T-cell (primary cell): ENCODE measurements around the gene USP27X. TPM values are rescaled to one million over a fixed set of nuclear protein-coding genes. Genes with fewer than 3 reads are reported as not detected.

ENCODE experiments used
- ATAC-seq, 4 experiments: fragments of 200-7000 bp in 3 of 4; fragments of 150-1000 bp in 1 of 4; cut with Tn5 transposase; replicated peaks in 1 of 4; 1 replicate in 3 of 4; 2 replicates in 1 of 4; pipeline ENCODE4 v1.10.0; 2021; ENCODE audit warnings: moderate library complexity in 3 of 4, mild to moderate bottlenecking in 2 of 4, moderate number of reproducible peaks in 1 of 4
- CTCF ChIA-PET, 2 donors: fragments of 300-600 bp; sonication (Branson Sonifier 250); formaldehyde crosslinking; loops; one replicate each; lab custom pipeline; 2022; ENCODE audit warnings: antibody characterized with exemption in 2 of 2; lab: Charles Lee
- POLR2A ChIA-PET, 2 donors: fragments of 300-600 bp; sonication (Branson Sonifier 250); formaldehyde crosslinking; loops; one replicate each; lab custom pipeline; 2022; ENCODE audit warnings: antibody characterized with exemption in 2 of 2; lab: Charles Lee
- DNase-seq, 35 experiments: peaks; one replicate each; pipeline versions ENCODE4 v3.0.0 to v3.0.0-alpha.2; 2013 to 2023
- H3K27ac ChIP-seq: one replicate; pipeline ENCODE4 v1.5.1; 2013; ENCODE audit warnings: low read length
- H3K27me3 ChIP-seq, 2 experiments: replicated peaks in 1 of 2; 1 replicate in 1 of 2; 2 replicates in 1 of 2; pipeline versions ENCODE4 v1.6.1 to v1.7.0; 2013; ENCODE audit warnings: low read length in 1 of 2, mixed read lengths in 1 of 2; ENCODE audit not compliant: control insufficient read depth in 2 of 2, insufficient read depth in 2 of 2; ENCODE audit errors: extremely low read depth in 1 of 2
- H3K36me3 ChIP-seq, 2 donors: 1 replicate in 1 of 2; 2 replicates in 1 of 2; pipeline versions ENCODE4 v1.6.1 to v1.7.0; 2013; ENCODE audit warnings: low read length in 1 of 2; ENCODE audit not compliant: control insufficient read depth in 2 of 2, insufficient read depth in 1 of 2; ENCODE audit errors: extremely low read depth in 1 of 2
- H3K4me1 ChIP-seq, 2 experiments: 1 replicate in 1 of 2; 2 replicates in 1 of 2; pipeline versions ENCODE4 v1.6.1 to v1.7.0; 2013; ENCODE audit warnings: low read length in 2 of 2, mixed read lengths in 1 of 2; ENCODE audit not compliant: insufficient read depth in 2 of 2, control insufficient read depth in 1 of 2; ENCODE audit errors: extremely low read depth in 1 of 2
- H3K4me3 ChIP-seq, 2 donors: 1 replicate in 1 of 2; 2 replicates in 1 of 2; pipeline versions ENCODE4 v1.5.1 to v1.7.0; 2013; ENCODE audit warnings: mild to moderate bottlenecking in 2 of 2, low read length in 1 of 2, moderate library complexity in 1 of 2; ENCODE audit not compliant: control insufficient read depth in 1 of 2; ENCODE audit errors: extremely low read depth in 1 of 2
- H3K9me3 ChIP-seq: 2 replicates; pipeline ENCODE4 v1.7.0; 2013
- H3K27ac Mint-ChIP-seq, 2 donors: one replicate each; pipeline ENCODE4 v1.8.0; 2020 to 2021; ENCODE audit warnings: mild to moderate bottlenecking in 2 of 2, mixed read lengths in 2 of 2
- H3K27me3 Mint-ChIP-seq, 2 donors: one replicate each; pipeline ENCODE4 v1.8.0; 2021 to 2022; ENCODE audit warnings: mixed read lengths in 2 of 2
- H3K36me3 Mint-ChIP-seq: one replicate; pipeline ENCODE4 v1.8.0; 2021; ENCODE audit warnings: mixed read lengths
- H3K4me1 Mint-ChIP-seq, 3 donors: one replicate each; pipeline ENCODE4 v1.8.0; 2020 to 2022; ENCODE audit warnings: mixed read lengths in 3 of 3, mild to moderate bottlenecking in 1 of 3
- H3K4me3 Mint-ChIP-seq, 3 donors: one replicate each; pipeline ENCODE4 v1.8.0; 2020 to 2022; ENCODE audit warnings: mild to moderate bottlenecking in 3 of 3, mixed read lengths in 3 of 3, moderate library complexity in 3 of 3
- H3K9me3 Mint-ChIP-seq, 3 donors: one replicate each; pipeline ENCODE4 v1.8.0; 2020 to 2022; ENCODE audit warnings: mixed read lengths in 3 of 3
- WGBS: methylation state at CpG from one replicate; pipeline ENCODE4 v1.1.5; 2013; ENCODE audit warnings: missing lambda C conversion rate; ENCODE audit not compliant: insufficient coverage; 5-methylcytosine and 5-hydroxymethylcytosine counted together
- total RNA-seq, 35 experiments: library from RNA in 6 of 35; stranded (reverse) in 6 of 35; fragments of 120-200 nt in 1 of 35; gene quantifications; one replicate each; pipeline versions ENCODE4 v1.2.1 to v1.2.4 and lab custom pipeline; 2013 to 2026

Gene USP27X
- total RNA-seq = 1 to 10 TPM; 2.9 to 5.3 (median 3.7) TPM
- 3.3 TPM for total RNA-seq (2013)
- 2.1 to 10.5 (median 6.3) reads per million in 29 experiments for total RNA-seq (lab: John Stamatoyannopoulos, UW)

- ChIA-PET CTCF (interaction anchor here (0.6 to 1.8 kb wide), 4 partner anchors 42 to 521 kb away, joined by 3 to 8 read pairs (median 4); partner anchors contain the start of gene CLCN5 (in 1 of the 2)), POLR2A (no interaction called here)
- peak; percentile 60 to 88 (median 76) for DNase-seq
- Histone ChIP-seq H3K27ac (peak within 1 kb of the TSS; percentile 52), H3K27me3 (no peaks in the 10 kb centered on the region), H3K4me3 (peak within 1 kb of the TSS; percentile 27 to 58), H3K9me3 (no peaks in the 10 kb centered on the region), H3K4me1 (peaks cover 0 to 29% of the 10 kb centered on the region in 2 experiments), H3K36me3 (no peaks in the 10 kb centered on the region)
- Mint-ChIP-seq H3K4me1 (peaks cover 22 to 39% (median 30%) of the 10 kb centered on the region in 3 donors), H3K27ac (peak within 1 kb of the TSS; percentile 79 to 84), H3K4me3 (peak within 1 kb of the TSS; percentile 78 to 86 (median 79)), H3K27me3 (peaks cover 0 to 4% of the 10 kb centered on the region in 2 donors), H3K36me3 (peaks cover 4% of the 10 kb centered on the region), H3K9me3 (no peaks in the 10 kb centered on the region)
- 0% methylated on average over 10 of the region's 60 CpGs for WGBS
- ATAC-seq = peak; percentile 90 to 93 (median 92)
Measured at GRCh38 chrX:49878834-49879655, at the start of gene USP27X. Gene USP27X (plus strand): TSS chrX:49879484. CDS start chrX:49880308, 824 bp downstream.

- Histone ChIP-seq H3K36me3 (no peaks in the 10 kb centered on the region), H3K27ac (no peak overlapping the region), H3K4me1 (no peaks in the 10 kb centered on the region), H3K27me3 (peaks cover 0 to 4% of the 10 kb centered on the region in 2 experiments), H3K4me3 (no peak overlapping the region), H3K9me3 (no peaks in the 10 kb centered on the region)
- ATAC-seq (no peak), DNase-seq (peak in 1 of 35 experiments; percentile 12)
- H3K4me1 Mint-ChIP-seq = peaks cover 0 to 4% (median 0%) of the 10 kb centered on the region in 3 donors
- H3K36me3 Mint-ChIP-seq = no peaks in the 10 kb centered on the region
- CTCF ChIA-PET = no interaction called here
- H3K9me3 Mint-ChIP-seq = no peaks in the 10 kb centered on the region
- no peak overlapping the region for H3K27ac Mint-ChIP-seq
- POLR2A ChIA-PET = no interaction called here
- H3K4me3 Mint-ChIP-seq = no peak overlapping the region
- WGBS = no CpG with 5 or more reads among the region's 8 CpGs
- H3K27me3 Mint-ChIP-seq = peaks cover 0 to 12% of the 10 kb centered on the region in 2 donors
Measured at GRCh38 chrX:49838374-49838773, 40.9 kb upstream of the USP27X start.

GRCh38 chrX:49840679-49841078, 38.6 kb upstream of the USP27X start:
- Histone ChIP-seq H3K27me3 (peaks cover 0 to 4% of the 10 kb centered on the region in 2 experiments), H3K36me3 (no peaks in the 10 kb centered on the region), H3K4me1 (no peaks in the 10 kb centered on the region), H3K27ac (no peak overlapping the region), H3K9me3 (no peaks in the 10 kb centered on the region), H3K4me3 (no peak overlapping the region)
- Mint-ChIP-seq H3K9me3 (no peaks in the 10 kb centered on the region), H3K4me3 (no peak overlapping the region), H3K4me1 (peaks cover 0 to 4% (median 0%) of the 10 kb centered on the region in 3 donors), H3K27me3 (peaks cover 0 to 23% of the 10 kb centered on the region in 2 donors), H3K36me3 (no peaks in the 10 kb centered on the region), H3K27ac (no peak overlapping the region)
- ChIA-PET POLR2A (no interaction called here), CTCF (no interaction called here)
- 60% methylated on average over 1 of the region's 3 CpGs for WGBS
- DNase-seq = peak in 25 of 35 experiments; percentile 0 to 48 (median 17)
- peak in 1 of 4 experiments; percentile 55 for ATAC-seq

GRCh38 chrX:49842621-49843020, 36.7 kb upstream of the USP27X start:
- no peaks in the 10 kb centered on the region for H3K9me3 ChIP-seq
- ChIA-PET CTCF (no interaction called here), POLR2A (no interaction called here)
- Mint-ChIP-seq H3K4me3 (no peak overlapping the region), H3K9me3 (no peaks in the 10 kb centered on the region), H3K4me1 (peaks cover 0 to 4% (median 0%) of the 10 kb centered on the region in 3 donors), H3K36me3 (no peaks in the 10 kb centered on the region), H3K27ac (no peak overlapping the region), H3K27me3 (peaks cover 0 to 30% of the 10 kb centered on the region in 2 donors)
- no peaks in the 10 kb centered on the region for H3K27me3 ChIP-seq
- no peak for DNase-seq
- no peak overlapping the region for H3K4me3 ChIP-seq
- H3K27ac ChIP-seq = no peak overlapping the region
- H3K4me1 ChIP-seq = no peaks in the 10 kb centered on the region
- H3K36me3 ChIP-seq = no peaks in the 10 kb centered on the region
- ATAC-seq = no peak

GRCh38 chrX:49844611-49845010, 34.7 kb upstream of the USP27X start:
- no peak overlapping the region for H3K4me3 Mint-ChIP-seq
- H3K9me3 ChIP-seq = no peaks in the 10 kb centered on the region
- H3K4me1 ChIP-seq = no peaks in the 10 kb centered on the region
- no CpG with 5 or more reads among the region's 8 CpGs for WGBS
- no peak overlapping the region for H3K27ac ChIP-seq
- no peak for DNase-seq
- ATAC-seq = no peak
- H3K27ac Mint-ChIP-seq = no peak overlapping the region
- peaks cover 3 to 29% of the 10 kb centered on the region in 2 donors for H3K27me3 Mint-ChIP-seq
- no peaks in the 10 kb centered on the region for H3K27me3 ChIP-seq
- H3K9me3 Mint-ChIP-seq = no peaks in the 10 kb centered on the region
- POLR2A ChIA-PET = no interaction called here
- no peaks in the 10 kb centered on the region for H3K36me3 Mint-ChIP-seq
- H3K4me1 Mint-ChIP-seq = peaks cover 0 to 4% (median 0%) of the 10 kb centered on the region in 3 donors
- CTCF ChIA-PET = no interaction called here
- no peak overlapping the region for H3K4me3 ChIP-seq
- H3K36me3 ChIP-seq = no peaks in the 10 kb centered on the region

- no peak for DNase-seq
- no peak overlapping the region for H3K4me3 Mint-ChIP-seq
- peaks cover 3 to 36% of the 10 kb centered on the region in 2 donors for H3K27me3 Mint-ChIP-seq
- ChIA-PET POLR2A (no interaction called here), CTCF (interaction anchor here (0.6 to 0.7 kb wide), 2 partner anchors 227 to 1615 kb away, joined by 3 to 6 read pairs; no protein-coding TSS in a partner anchor)
- no CpG with 5 or more reads among the region's 4 CpGs for WGBS
- no peaks in the 10 kb centered on the region for H3K9me3 ChIP-seq
- ATAC-seq = no peak
- no peak overlapping the region for H3K27ac Mint-ChIP-seq
- peaks cover 0 to 2% (median 0%) of the 10 kb centered on the region in 3 donors for H3K4me1 Mint-ChIP-seq
- no peaks in the 10 kb centered on the region for H3K36me3 ChIP-seq
- no peaks in the 10 kb centered on the region for H3K9me3 Mint-ChIP-seq
- H3K4me3 ChIP-seq = no peak overlapping the region
- no peaks in the 10 kb centered on the region for H3K27me3 ChIP-seq
- no peaks in the 10 kb centered on the region for H3K4me1 ChIP-seq
- H3K36me3 Mint-ChIP-seq = no peaks in the 10 kb centered on the region
- no peak overlapping the region for H3K27ac ChIP-seq
Measured at GRCh38 chrX:49845701-49846403, 33.4 kb upstream of the USP27X start.
